ENCODE data around the gene TCP10L.
"Not testable (repeated sequence)": the region's sequence is repeated elsewhere in the genome, so short reads cannot be mapped to it uniquely, and the experiment has no call there.

TCP10L gene

GRCh38 chr21:32554832-32555638, 30.3 kb downstream of the TCP10L start:
- no peak for DNase-seq (ENCODE audit: low read depth, low spot score)

GRCh38 chr21:32549886-32550285, 35.4 kb downstream of the TCP10L start:
- no peak for DNase-seq (ENCODE audit: low read depth, low spot score)

- no peak for DNase-seq (ENCODE audit: low read depth, low spot score)
Observed at GRCh38 chr21:32549440-32549839, 35.9 kb downstream of the TCP10L start.

- no peak for DNase-seq (ENCODE audit: low read depth, low spot score)
Observed at GRCh38 chr21:32548978-32549377, 36.3 kb downstream of the TCP10L start.

- DNase-seq (ENCODE audit: low read depth, low spot score), result no peak
Observed at GRCh38 chr21:32547018-32547417, 38.3 kb downstream of the TCP10L start.

- no peak for DNase-seq (ENCODE audit: low read depth, low spot score)
Observed at GRCh38 chr21:32545948-32546441, 39.3 kb downstream of the TCP10L start.

GRCh38 chr21:32544697-32545096, 40.6 kb downstream of the TCP10L start:
- DNase-seq (ENCODE audit: low read depth, low spot score), result no peak

- no peak for DNase-seq (ENCODE audit: low read depth, low spot score)
Observed at GRCh38 chr21:32543975-32544374, 41.3 kb downstream of the TCP10L start.

GRCh38 chr21:32543056-32543455, 42.3 kb downstream of the TCP10L start:
- DNase-seq (ENCODE audit: low read depth, low spot score), result not testable (repeated sequence)

GRCh38 chr21:32539378-32539777, 45.9 kb downstream of the TCP10L start:
- DNase-seq (ENCODE audit: low read depth, low spot score), result no peak

- DNase-seq (ENCODE audit: low read depth, low spot score), result no peak
Observed at GRCh38 chr21:32538147-32538792, 47.1 kb downstream of the TCP10L start.

- no peak for DNase-seq (ENCODE audit: low read depth, low spot score)
Observed at GRCh38 chr21:32537569-32537881, 47.8 kb downstream of the TCP10L start.

GRCh38 chr21:32535612-32536011, 49.7 kb downstream of the TCP10L start:
- DNase-seq (ENCODE audit: low read depth, low spot score), result no peak

GRCh38 chr21:32534113-32534512, 51.2 kb downstream of the TCP10L start:
- DNase-seq (ENCODE audit: low read depth, low spot score), result no peak

- no peak for DNase-seq (ENCODE audit: low read depth, low spot score)
Observed at GRCh38 chr21:32533611-32534010, 51.7 kb downstream of the TCP10L start.

GRCh38 chr21:32533053-32533452, 52.3 kb downstream of the TCP10L start:
- DNase-seq (ENCODE audit: low read depth, low spot score), result no peak

GRCh38 chr21:32532636-32533035, 52.7 kb downstream of the TCP10L start:
- no peak for DNase-seq (ENCODE audit: low read depth, low spot score)

GRCh38 chr21:32531561-32531960, 53.8 kb downstream of the TCP10L start:
- DNase-seq (ENCODE audit: low read depth, low spot score), result not testable (repeated sequence)

GRCh38 chr21:32530809-32531208, 54.5 kb downstream of the TCP10L start:
- DNase-seq (ENCODE audit: low read depth, low spot score), result not testable (repeated sequence)

GRCh38 chr21:32529679-32530078, 55.6 kb downstream of the TCP10L start:
- no peak for DNase-seq (ENCODE audit: low read depth, low spot score)

GRCh38 chr21:32525282-32525681, 60.0 kb downstream of the TCP10L start:
- peak; percentile 10 for DNase-seq (ENCODE audit: low read depth, low spot score)

- peak; percentile 12 for DNase-seq (ENCODE audit: low read depth, low spot score)
Observed at GRCh38 chr21:32523988-32524719, 61.2 kb downstream of the TCP10L start.

Data from ELF-1 (cell line).